GM12878 (cell line): Measurements from ENCODE around the gene TAF10.

Experiments
- EZH2 ChIP-seq: IDR thresholded peaks from 2 replicates; pipeline ENCODE4 v1.6.1; 2012; ENCODE audit warnings: low read depth, mild to moderate bottlenecking, control low read depth, inconsistent platforms, low read length, borderline replicate concordance; ENCODE audit not compliant: control insufficient read depth
- RBBP5 ChIP-seq: fragments of 200-600 bp; sonication (generic); conservative IDR thresholded peaks from 2 replicates; pipeline ENCODE4 v1.6.1; 2016
- TF ChIP-seq, protein P1 (sequence below), 3 experiments: IDR thresholded peaks in 2 of 3; conservative IDR thresholded peaks in 1 of 3; 2 replicates each; pipeline ENCODE4 v1.5.1; 2011; ENCODE audit warnings: low read depth in 3 of 3, low read length in 3 of 3, mild to moderate bottlenecking in 3 of 3, control low read depth in 2 of 3, moderate library complexity in 2 of 3, inconsistent platforms in 1 of 3, mixed read lengths in 1 of 3; ENCODE audit not compliant: control insufficient read depth in 2 of 3, insufficient read depth in 1 of 3; ENCODE audit errors: extremely low read depth in 1 of 3

DNA sequence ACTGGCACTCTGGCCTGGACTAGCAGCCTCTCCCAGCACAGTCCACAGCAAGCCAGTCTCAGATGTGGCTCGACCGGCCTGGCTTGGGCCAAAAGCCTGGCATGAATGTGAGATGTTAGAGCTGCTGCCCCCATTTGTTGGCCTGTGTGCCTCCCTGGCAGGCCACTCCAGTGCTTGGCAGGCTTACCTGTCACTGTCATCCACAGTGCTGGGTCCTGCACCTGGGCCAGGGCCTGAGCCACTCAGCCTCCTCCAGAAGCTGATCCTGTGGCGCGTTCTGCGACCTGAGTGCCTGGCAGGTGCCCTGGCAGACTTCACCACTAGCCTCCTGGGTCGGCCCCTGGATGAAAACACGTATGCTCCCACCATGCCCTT is 44.7 kb downstream of the TAF10 start:
- TF ChIP-seq, protein P1, sequence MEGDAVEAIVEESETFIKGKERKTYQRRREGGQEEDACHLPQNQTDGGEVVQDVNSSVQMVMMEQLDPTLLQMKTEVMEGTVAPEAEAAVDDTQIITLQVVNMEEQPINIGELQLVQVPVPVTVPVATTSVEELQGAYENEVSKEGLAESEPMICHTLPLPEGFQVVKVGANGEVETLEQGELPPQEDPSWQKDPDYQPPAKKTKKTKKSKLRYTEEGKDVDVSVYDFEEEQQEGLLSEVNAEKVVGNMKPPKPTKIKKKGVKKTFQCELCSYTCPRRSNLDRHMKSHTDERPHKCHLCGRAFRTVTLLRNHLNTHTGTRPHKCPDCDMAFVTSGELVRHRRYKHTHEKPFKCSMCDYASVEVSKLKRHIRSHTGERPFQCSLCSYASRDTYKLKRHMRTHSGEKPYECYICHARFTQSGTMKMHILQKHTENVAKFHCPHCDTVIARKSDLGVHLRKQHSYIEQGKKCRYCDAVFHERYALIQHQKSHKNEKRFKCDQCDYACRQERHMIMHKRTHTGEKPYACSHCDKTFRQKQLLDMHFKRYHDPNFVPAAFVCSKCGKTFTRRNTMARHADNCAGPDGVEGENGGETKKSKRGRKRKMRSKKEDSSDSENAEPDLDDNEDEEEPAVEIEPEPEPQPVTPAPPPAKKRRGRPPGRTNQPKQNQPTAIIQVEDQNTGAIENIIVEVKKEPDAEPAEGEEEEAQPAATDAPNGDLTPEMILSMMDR (IDR thresholded peaks at IDR 0.05 in 2 of 3, conservative IDR thresholded peaks at IDR 0.05 in 1 of 3; ENCODE audit: control insufficient read depth in 2 of 3, extremely low read depth in 1 of 3, insufficient read depth in 1 of 3, low read depth in 3 of 3, low read length in 3 of 3) = no peak
- TF ChIP-seq EZH2 (no peak), RBBP5 (no peak)
